ENCODE data around the gene PCDHB10.

GRCh38 chr5:141223112-141223783 lies 31.1 kb downstream of the PCDHB10 start, which contains the start of gene PCDHB14:
- TF ChIP-seq ESRRA (IDR thresholded peaks at IDR 0.05; ENCODE audit: borderline replicate concordance, low read length), result no peak
- no peak for TF ChIP-seq KDM1A (IDR thresholded peaks at IDR 0.05; ENCODE audit: low read depth)
